Measurements from ENCODE around the gene TMEM92. TPM values are rescaled to one million over a fixed set of nuclear protein-coding genes. Genes with fewer than 3 reads are reported as not detected.

TMEM92 gene
- total RNA-seq, 2 donors from 2014 or later = 0.51 TPM; not detected in 1

GRCh38 chr17:50318501-50319285 lies 44.4 kb downstream of the TMEM92 start:
- Mint-ChIP-seq H3K4me1 (ENCODE audit: low read depth) (no peaks in the 10 kb centered on the region), H3K27ac (no peak overlapping the region), H3K4me3 (no peak overlapping the region), H3K27me3 (ENCODE audit: low read depth) (peaks cover 5% of the 10 kb centered on the region), H3K9me3 (no peaks in the 10 kb centered on the region), H3K36me3 (ENCODE audit: insufficient read depth in 2 of 2) (no peaks in the 10 kb centered on the region)
- DNase-seq = no peak
- ATAC-seq (replicated peaks in 1 of 2) = no peak

GRCh38 chr17:50319306-50320004 lies 45.2 kb downstream of the TMEM92 start:
- Mint-ChIP-seq H3K27ac (no peak overlapping the region), H3K9me3 (no peaks in the 10 kb centered on the region), H3K4me3 (no peak overlapping the region), H3K36me3 (ENCODE audit: insufficient read depth in 2 of 2) (no peaks in the 10 kb centered on the region), H3K27me3 (ENCODE audit: low read depth) (no peaks in the 10 kb centered on the region), H3K4me1 (ENCODE audit: low read depth) (no peaks in the 10 kb centered on the region)
- no peak for DNase-seq
- ATAC-seq (replicated peaks in 1 of 2) = no peak

DNA sequence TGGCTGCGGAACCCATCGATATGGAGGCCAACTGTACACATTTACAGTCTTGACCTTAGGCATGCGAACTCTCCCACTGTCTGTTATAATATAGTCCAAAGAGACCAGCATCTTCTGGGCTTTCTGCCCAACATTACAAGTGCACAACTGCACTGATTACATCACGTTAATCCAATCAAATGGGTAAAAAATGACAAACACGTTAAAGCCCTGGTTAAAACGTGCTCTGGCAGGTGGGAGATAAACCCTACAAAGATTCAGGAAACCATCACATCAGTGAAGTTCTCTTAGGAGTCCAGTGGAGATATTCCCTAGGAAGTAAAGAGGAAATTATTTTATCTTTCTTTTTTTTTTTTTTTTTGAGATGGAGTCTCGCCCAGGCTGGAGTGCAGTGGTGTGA lies 48.0 kb downstream of the TMEM92 start:
- Mint-ChIP-seq H3K4me1 (ENCODE audit: low read depth) (peaks cover 6% of the 10 kb centered on the region), H3K27me3 (ENCODE audit: low read depth) (no peaks in the 10 kb centered on the region), H3K4me3 (no peak overlapping the region), H3K36me3 (ENCODE audit: insufficient read depth in 2 of 2) (no peaks in the 10 kb centered on the region), H3K27ac (no peak overlapping the region), H3K9me3 (no peaks in the 10 kb centered on the region)
- ATAC-seq (replicated peaks in 1 of 2) = no peak
- no peak for DNase-seq

GRCh38 chr17:50323060-50323459 lies 48.8 kb downstream of the TMEM92 start:
- no peak for DNase-seq
- no peak for ATAC-seq (replicated peaks in 1 of 2)
- no peak overlapping the region for H3K27ac Mint-ChIP-seq
- H3K27me3 Mint-ChIP-seq (ENCODE audit: low read depth) = no peaks in the 10 kb centered on the region
- H3K9me3 Mint-ChIP-seq = no peaks in the 10 kb centered on the region
- H3K36me3 Mint-ChIP-seq (ENCODE audit: insufficient read depth in 2 of 2) = no peaks in the 10 kb centered on the region
- no peak overlapping the region for H3K4me3 Mint-ChIP-seq
- peaks cover 6% of the 10 kb centered on the region for H3K4me1 Mint-ChIP-seq (ENCODE audit: low read depth)

GRCh38 chr17:50325906-50326305 lies 51.6 kb downstream of the TMEM92 start:
- Mint-ChIP-seq H3K27me3 (ENCODE audit: low read depth) (no peaks in the 10 kb centered on the region), H3K4me1 (ENCODE audit: low read depth) (peaks cover 12% of the 10 kb centered on the region), H3K36me3 (ENCODE audit: insufficient read depth in 2 of 2) (no peaks in the 10 kb centered on the region), H3K9me3 (no peaks in the 10 kb centered on the region), H3K27ac (peak overlapping the region; percentile 48), H3K4me3 (no peak overlapping the region)
- no peak for ATAC-seq (replicated peaks in 1 of 2)
- no peak for DNase-seq

DNA sequence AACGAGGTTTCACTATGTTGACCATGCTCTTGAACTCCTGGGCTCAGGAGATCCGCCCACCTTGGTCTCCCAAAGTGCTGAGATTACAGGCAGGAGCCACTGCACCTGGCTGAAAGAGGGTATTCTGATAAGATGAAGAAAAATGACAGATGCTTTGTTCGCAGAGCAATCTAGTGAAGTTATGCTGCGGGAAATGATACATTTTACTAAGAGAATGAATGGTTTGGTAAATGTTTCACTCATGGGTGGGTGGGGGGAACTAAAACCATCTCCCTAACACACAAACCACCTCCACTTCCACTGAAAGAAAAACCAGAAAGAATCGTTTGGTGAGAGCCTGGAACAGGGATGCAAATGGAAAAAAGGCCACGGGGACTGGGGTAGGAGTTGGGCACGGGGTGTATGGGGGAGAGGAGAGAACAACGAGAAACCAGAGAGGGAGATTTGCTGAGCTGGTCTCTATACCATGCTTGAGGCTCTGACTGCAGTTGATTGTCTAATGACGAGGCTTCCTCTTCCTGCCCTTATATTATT lies 52.6 kb downstream of the TMEM92 start:
- H3K4me3 Mint-ChIP-seq = peak overlapping the region; percentile 29 to 48
- H3K27me3 Mint-ChIP-seq (ENCODE audit: low read depth) = no peaks in the 10 kb centered on the region
- peaks cover 21% of the 10 kb centered on the region for H3K4me1 Mint-ChIP-seq (ENCODE audit: low read depth)
- H3K36me3 Mint-ChIP-seq (ENCODE audit: insufficient read depth in 2 of 2) = no peaks in the 10 kb centered on the region
- DNase-seq (peak; percentile 22 to 36), ATAC-seq (replicated peaks in 1 of 2) (peak; percentile 46 to 59)
- no peaks in the 10 kb centered on the region for H3K9me3 Mint-ChIP-seq
- peak overlapping the region; percentile 80 for H3K27ac Mint-ChIP-seq

- H3K4me3 Mint-ChIP-seq = no peak overlapping the region
- no peak overlapping the region for H3K27ac Mint-ChIP-seq
- DNase-seq (no peak), ATAC-seq (replicated peaks in 1 of 2) (no peak)
- H3K27me3 Mint-ChIP-seq (ENCODE audit: low read depth) = peaks cover 3% of the 10 kb centered on the region
- no peaks in the 10 kb centered on the region for H3K9me3 Mint-ChIP-seq
- no peaks in the 10 kb centered on the region for H3K36me3 Mint-ChIP-seq (ENCODE audit: insufficient read depth in 2 of 2)
- H3K4me1 Mint-ChIP-seq (ENCODE audit: low read depth) = peaks cover 37% of the 10 kb centered on the region
These were observed 54.4 kb downstream of the TMEM92 start for GRCh38 chr17:50328363-50329325.

- Mint-ChIP-seq H3K4me3 (no peak overlapping the region), H3K27ac (peak overlapping the region; percentile 30), H3K36me3 (ENCODE audit: insufficient read depth in 2 of 2) (no peaks in the 10 kb centered on the region), H3K27me3 (ENCODE audit: low read depth) (peaks cover 7% of the 10 kb centered on the region), H3K4me1 (ENCODE audit: low read depth) (peaks cover 43% of the 10 kb centered on the region), H3K9me3 (no peaks in the 10 kb centered on the region)
- DNase-seq (no peak), ATAC-seq (replicated peaks in 1 of 2) (no peak)
These were observed 55.5 kb downstream of the TMEM92 start for GRCh38 chr17:50329716-50330115.

DNA sequence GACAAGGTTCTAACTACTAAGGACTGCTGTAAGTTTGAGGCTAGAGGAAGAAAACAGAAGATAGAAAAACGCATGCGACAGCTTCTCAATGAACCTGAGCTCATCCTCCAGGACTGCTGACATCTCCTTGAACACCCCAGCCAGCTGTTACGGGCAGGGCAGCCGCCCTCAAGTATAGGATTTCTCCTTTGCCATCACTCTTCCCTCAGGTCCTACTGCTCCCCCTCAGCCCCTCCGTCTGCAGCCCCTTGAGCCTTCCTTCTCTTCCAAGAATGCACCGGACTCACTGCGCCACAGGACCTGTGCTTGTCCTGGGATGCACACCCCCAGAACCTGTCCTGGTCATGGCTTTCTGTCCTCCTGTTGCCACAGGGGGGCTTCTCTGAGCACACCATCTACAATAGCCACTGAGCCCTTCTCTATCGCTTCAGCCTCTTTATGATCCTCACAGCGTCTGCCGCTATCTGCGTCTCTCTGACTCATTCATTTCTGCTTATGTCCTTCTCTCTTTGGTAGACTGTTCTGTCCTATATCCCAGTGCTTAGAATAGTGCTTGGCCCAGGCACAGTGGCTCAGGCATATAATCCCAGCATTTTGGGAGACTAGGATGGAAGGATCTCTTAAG lies 56.0 kb downstream of the TMEM92 start:
- H3K4me3 Mint-ChIP-seq = no peak overlapping the region
- H3K9me3 Mint-ChIP-seq = no peaks in the 10 kb centered on the region
- no peak for DNase-seq
- no peaks in the 10 kb centered on the region for H3K36me3 Mint-ChIP-seq (ENCODE audit: insufficient read depth in 2 of 2)
- no peak for ATAC-seq (replicated peaks in 1 of 2)
- H3K27ac Mint-ChIP-seq = peak overlapping the region; percentile 1
- H3K27me3 Mint-ChIP-seq (ENCODE audit: low read depth) = peaks cover 7% of the 10 kb centered on the region
- peaks cover 43% of the 10 kb centered on the region for H3K4me1 Mint-ChIP-seq (ENCODE audit: low read depth)

Other genes with a start within 250 kb of the TMEM92 start
- 10 to 100 TPM; 16.6 to 16.9 TPM for gene ITGA3, start 218.4 kb upstream of the TMEM92 start, total RNA-seq
- gene PDK2, start 179.1 kb upstream of the TMEM92 start, total RNA-seq = 10 to 100 TPM; 26.6 to 34.6 TPM
- gene SAMD14, start 144.3 kb upstream of the TMEM92 start, total RNA-seq = 1 to 10 TPM; 3.3 to 6.9 TPM
- gene PPP1R9B, start 123.8 kb upstream of the TMEM92 start, total RNA-seq = 100 to 1,000 TPM; 111 to 128 TPM
- gene SGCA, start 108.5 kb upstream of the TMEM92 start, total RNA-seq = 1 to 10 TPM; 1.7 to 2.3 TPM
- gene COL1A1, start 72.8 kb upstream of the TMEM92 start, total RNA-seq = 10 to 100 TPM in 1 of 2 donors, 1 to 10 TPM in 1; 9.8 to 10.3 TPM
- gene XYLT2, start 71.7 kb downstream of the TMEM92 start, total RNA-seq = 10 to 100 TPM; 24.2 to 43.8 TPM
- gene MRPL27, start 98.7 kb downstream of the TMEM92 start, total RNA-seq = 10 to 100 TPM; 44.6 to 45.9 TPM
- 10 to 100 TPM; 42.9 to 43.1 TPM for gene EME1, start 98.8 kb downstream of the TMEM92 start, total RNA-seq
- 10 to 100 TPM; 57.6 to 63.6 TPM for gene LRRC59, start 123.1 kb downstream of the TMEM92 start, total RNA-seq
- gene ACSF2, start 151.8 kb downstream of the TMEM92 start, total RNA-seq = 10 to 100 TPM; 30.2 to 43.0 TPM
- gene CHAD, start 194.4 kb downstream of the TMEM92 start, total RNA-seq = not detected
- gene RSAD1, start 204.4 kb downstream of the TMEM92 start, total RNA-seq = 10 to 100 TPM; 29.2 to 34.0 TPM
- gene MYCBPAP, start 234.0 kb downstream of the TMEM92 start, total RNA-seq = 10 to 100 TPM in 1 of 2 donors, 1 to 10 TPM in 1; 8.9 to 24.3 TPM